ENCODE results near the gene PRSS58.

DNA sequence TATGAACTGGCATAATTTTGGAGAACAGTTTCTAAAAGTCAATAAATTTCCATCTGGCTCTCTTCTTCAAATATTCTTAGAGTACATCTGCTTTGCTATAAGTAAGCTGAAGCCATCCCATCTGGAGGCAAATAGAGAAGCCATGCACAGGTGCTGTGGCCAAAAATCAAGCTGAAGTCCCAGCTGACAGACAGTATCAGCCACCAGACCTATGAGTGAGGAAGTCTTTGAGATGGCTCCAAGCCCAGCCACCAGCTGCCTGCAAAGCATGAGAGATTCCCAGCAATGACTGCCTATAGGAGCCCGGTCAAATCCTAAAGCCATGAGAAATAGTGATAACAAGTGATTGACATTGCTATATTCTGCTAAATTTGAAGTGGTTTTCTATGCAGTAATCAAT, 21.7 kb upstream of the PRSS58 start:
- TF ChIP-seq CTCF (IDR thresholded peaks at IDR 0.05) (no peak), POLR2A (IDR thresholded peaks at IDR 0.05) (no peak)

All from testis (tissue), 2 donors.